ENCODE results near the gene SLC15A2. TPM values are rescaled to one million over a fixed set of nuclear protein-coding genes. Genes with fewer than 3 reads are reported as not detected.
A peak's percentile ranks its signal among the peaks of the same experiment; 100 is the strongest.

The SLC15A2 gene
- total RNA-seq, 2 donors from 2014 or later, result 0.73 to 2.1 TPM

GRCh38 chr3:121951291-121951919 is 57.2 kb downstream of the SLC15A2 start:
- Mint-ChIP-seq H3K9me3 (peaks cover 5% of the 10 kb centered on the region), H3K4me1 (no peaks in the 10 kb centered on the region), H3K27ac (no peak overlapping the region), H3K4me3 (no peak overlapping the region), H3K36me3 (ENCODE audit: low read depth) (peaks cover 2% of the 10 kb centered on the region), H3K27me3 (ENCODE audit: insufficient read depth) (no peaks in the 10 kb centered on the region)
- Histone ChIP-seq H3K36me3 (ENCODE audit: control insufficient read depth, insufficient read depth, low read length) (no peaks in the 10 kb centered on the region), H3K27ac (ENCODE audit: low read depth, low read length) (no peak overlapping the region), H3K4me3 (ENCODE audit: low read length) (no peak overlapping the region), H3K4me1 (ENCODE audit: control insufficient read depth, insufficient read depth, low read length) (no peaks in the 10 kb centered on the region), H3K9me3 (ENCODE audit: control insufficient read depth, low read length) (no peaks in the 10 kb centered on the region), H3K27me3 (ENCODE audit: control insufficient read depth, insufficient read depth, low read length, poor library complexity, severe bottlenecking) (no peaks in the 10 kb centered on the region), H3K9ac (ENCODE audit: extremely low read depth, low read length, poor library complexity, severe bottlenecking) (no peak overlapping the region)
- WGBS, 2 experiments (ENCODE audit: insufficient coverage in 1 of 2, insufficient read length in 1 of 2), result 45% methylated on average over 1 of the region's 1 CpG; no CpG with 5 or more reads in 1 of the 2 experiments
- DNase-seq, result no peak
- TF ChIP-seq, protein P1, sequence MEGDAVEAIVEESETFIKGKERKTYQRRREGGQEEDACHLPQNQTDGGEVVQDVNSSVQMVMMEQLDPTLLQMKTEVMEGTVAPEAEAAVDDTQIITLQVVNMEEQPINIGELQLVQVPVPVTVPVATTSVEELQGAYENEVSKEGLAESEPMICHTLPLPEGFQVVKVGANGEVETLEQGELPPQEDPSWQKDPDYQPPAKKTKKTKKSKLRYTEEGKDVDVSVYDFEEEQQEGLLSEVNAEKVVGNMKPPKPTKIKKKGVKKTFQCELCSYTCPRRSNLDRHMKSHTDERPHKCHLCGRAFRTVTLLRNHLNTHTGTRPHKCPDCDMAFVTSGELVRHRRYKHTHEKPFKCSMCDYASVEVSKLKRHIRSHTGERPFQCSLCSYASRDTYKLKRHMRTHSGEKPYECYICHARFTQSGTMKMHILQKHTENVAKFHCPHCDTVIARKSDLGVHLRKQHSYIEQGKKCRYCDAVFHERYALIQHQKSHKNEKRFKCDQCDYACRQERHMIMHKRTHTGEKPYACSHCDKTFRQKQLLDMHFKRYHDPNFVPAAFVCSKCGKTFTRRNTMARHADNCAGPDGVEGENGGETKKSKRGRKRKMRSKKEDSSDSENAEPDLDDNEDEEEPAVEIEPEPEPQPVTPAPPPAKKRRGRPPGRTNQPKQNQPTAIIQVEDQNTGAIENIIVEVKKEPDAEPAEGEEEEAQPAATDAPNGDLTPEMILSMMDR (conservative IDR thresholded peaks at IDR 0.05), result no peak

GRCh38 chr3:121956363-121956762 is 62.2 kb downstream of the SLC15A2 start:
- Mint-ChIP-seq H3K36me3 (ENCODE audit: low read depth) (peaks cover 2% of the 10 kb centered on the region), H3K27ac (no peak overlapping the region), H3K4me3 (no peak overlapping the region), H3K4me1 (no peaks in the 10 kb centered on the region), H3K27me3 (ENCODE audit: insufficient read depth) (no peaks in the 10 kb centered on the region), H3K9me3 (peaks cover 5% of the 10 kb centered on the region)
- TF ChIP-seq, protein P1 (conservative IDR thresholded peaks at IDR 0.05), result peak; percentile 40
- Histone ChIP-seq H3K27ac (ENCODE audit: low read depth, low read length) (no peak overlapping the region), H3K27me3 (ENCODE audit: control insufficient read depth, insufficient read depth, low read length, poor library complexity, severe bottlenecking) (no peaks in the 10 kb centered on the region), H3K9me3 (ENCODE audit: control insufficient read depth, low read length) (no peaks in the 10 kb centered on the region), H3K4me1 (ENCODE audit: control insufficient read depth, insufficient read depth, low read length) (no peaks in the 10 kb centered on the region), H3K36me3 (ENCODE audit: control insufficient read depth, insufficient read depth, low read length) (no peaks in the 10 kb centered on the region), H3K4me3 (ENCODE audit: low read length) (no peak overlapping the region), H3K9ac (ENCODE audit: extremely low read depth, low read length, poor library complexity, severe bottlenecking) (no peak overlapping the region)
- 87 to 92% methylated on average over 2 to 3 of the region's 3 CpGs for WGBS, 2 experiments (ENCODE audit: insufficient coverage in 1 of 2, insufficient read length in 1 of 2)
- DNase-seq, result no peak

DNA sequence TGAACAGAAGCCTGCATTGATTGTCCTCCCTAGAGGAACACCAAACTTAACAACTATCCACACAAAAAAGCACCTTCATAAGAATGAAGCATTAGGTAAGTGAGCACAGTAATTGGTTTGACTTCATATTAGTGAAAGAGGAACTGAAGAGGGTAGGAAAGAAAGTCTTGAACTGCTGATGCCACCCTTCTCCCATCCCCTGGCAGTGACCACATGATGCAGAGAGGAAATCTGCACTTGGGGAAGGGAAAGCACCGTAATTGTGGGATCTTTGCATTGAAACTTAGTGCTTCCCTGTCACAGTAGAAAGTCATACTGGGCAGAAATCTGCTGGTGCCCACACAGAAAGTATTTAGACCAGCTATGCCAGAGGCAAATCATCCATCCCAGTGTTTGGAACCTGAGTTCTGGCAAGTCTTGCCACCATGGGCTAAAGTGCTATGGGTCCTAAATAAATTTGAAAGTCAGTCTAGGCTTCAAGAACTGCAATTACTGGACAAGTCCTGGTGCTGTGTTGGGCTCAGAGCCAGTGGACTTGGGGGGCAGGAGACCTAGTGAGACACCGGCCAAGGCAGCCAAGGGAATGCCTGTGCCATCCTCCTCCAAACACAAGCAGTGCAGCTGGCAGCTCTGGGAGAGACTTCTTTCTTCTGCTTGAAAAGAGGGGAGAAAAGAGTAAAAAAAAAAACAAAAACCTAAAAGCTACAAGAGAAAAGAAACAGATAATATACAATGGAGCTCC is 63.6 kb downstream of the SLC15A2 start:
- no peaks in the 10 kb centered on the region for H3K36me3 ChIP-seq (ENCODE audit: control insufficient read depth, insufficient read depth, low read length)
- H3K4me3 ChIP-seq (ENCODE audit: low read length), result no peak overlapping the region
- Mint-ChIP-seq H3K36me3 (ENCODE audit: low read depth) (peaks cover 2% of the 10 kb centered on the region), H3K4me1 (no peaks in the 10 kb centered on the region), H3K4me3 (no peak overlapping the region), H3K27ac (no peak overlapping the region), H3K9me3 (no peaks in the 10 kb centered on the region), H3K27me3 (ENCODE audit: insufficient read depth) (no peaks in the 10 kb centered on the region)
- DNase-seq, result no peak
- H3K4me1 ChIP-seq (ENCODE audit: control insufficient read depth, insufficient read depth, low read length), result no peaks in the 10 kb centered on the region
- no peak overlapping the region for H3K27ac ChIP-seq (ENCODE audit: low read depth, low read length)
- no peaks in the 10 kb centered on the region for H3K27me3 ChIP-seq (ENCODE audit: control insufficient read depth, insufficient read depth, low read length, poor library complexity, severe bottlenecking)
- TF ChIP-seq, protein P1 (conservative IDR thresholded peaks at IDR 0.05), result no peak
- 86 to 94% methylated on average over 1 to 2 of the region's 2 CpGs for WGBS, 2 experiments (ENCODE audit: insufficient coverage in 1 of 2, insufficient read length in 1 of 2)
- H3K9me3 ChIP-seq (ENCODE audit: control insufficient read depth, low read length), result no peaks in the 10 kb centered on the region
- H3K9ac ChIP-seq (ENCODE audit: extremely low read depth, low read length, poor library complexity, severe bottlenecking), result no peak overlapping the region

All from endodermal cell (in vitro differentiated cells).